ENCODE data around the gene PTPN12. TPM values are rescaled to one million over a fixed set of nuclear protein-coding genes. Genes with fewer than 3 reads are reported as not detected.

PTPN12 gene
- total and polyA plus RNA-seq, 2 donors (not counting 1 experiment from before 2014, with no cell fraction given), result 42.3 to 47.8 TPM

DNA sequence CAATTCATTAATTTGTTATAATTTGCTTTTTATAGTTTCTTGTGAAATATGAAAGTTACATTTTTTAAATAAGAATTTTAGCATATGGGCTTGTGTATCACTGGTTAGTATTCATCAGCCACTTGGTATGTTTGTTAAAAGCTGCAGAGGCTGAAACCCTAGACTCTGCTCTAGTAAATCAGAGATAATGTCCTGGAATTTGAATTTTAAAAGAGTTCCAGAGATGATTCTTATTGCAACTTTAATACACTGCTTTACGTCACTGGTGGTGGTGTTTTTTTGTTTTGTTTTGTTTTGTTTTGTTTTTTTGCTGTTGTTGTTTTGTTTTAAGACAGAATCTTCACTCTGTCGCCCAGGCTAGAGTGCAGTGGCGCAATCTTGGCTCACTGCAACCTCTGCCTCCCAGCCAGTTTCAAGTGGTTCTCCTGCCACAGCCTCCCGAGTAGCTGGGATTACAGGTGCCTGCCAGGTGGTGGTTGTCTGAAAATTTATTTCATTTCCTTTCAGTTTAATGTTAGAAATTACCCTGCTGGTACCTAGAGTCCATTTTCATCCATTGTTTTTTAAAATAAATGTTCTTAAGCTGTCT is 43.8 kb downstream of the PTPN12 start:
- Histone ChIP-seq H3K4me1 (ENCODE audit: control insufficient read depth, extremely low read depth, insufficient read depth, low read length) (peaks cover 3% of the 10 kb centered on the region), H2AFZ (ENCODE audit: low read length) (no peak overlapping the region), H3K79me2 (ENCODE audit: control insufficient read depth, insufficient read depth, low read length) (peaks cover 33% of the 10 kb centered on the region), H3K9me3 (ENCODE audit: control insufficient read depth, insufficient read depth, low read depth, low read length) (no peaks in the 10 kb centered on the region), H3K27me3 (ENCODE audit: control insufficient read depth, insufficient read depth, low read length) (no peaks in the 10 kb centered on the region), H4K20me1 (ENCODE audit: control insufficient read depth, extremely low read depth, insufficient read depth, low read length) (no peaks in the 10 kb centered on the region), H3K4me2 (ENCODE audit: extremely low read depth, insufficient read depth, low read length) (no peak overlapping the region), H3K36me3 (ENCODE audit: control insufficient read depth, insufficient read depth, low read length) (peaks cover 2% of the 10 kb centered on the region), H3K4me3 (replicated peaks in 1 of 4; ENCODE audit: control extremely low read depth in 1 of 4, insufficient read depth in 1 of 4, low read depth in 3 of 4, low read length in 4 of 4) (no peak overlapping the region), H3K27ac (ENCODE audit: insufficient read depth, low read length) (no peak overlapping the region), H3K9ac (ENCODE audit: insufficient read depth, low read length) (no peak overlapping the region)
- TF ChIP-seq CTCF (conservative IDR thresholded peaks at IDR 0.05 in 1 of 2, IDR thresholded peaks at IDR 0.05 in 1 of 2; ENCODE audit: low read depth in 1 of 2, low read length in 2 of 2), result no peak
- TF ChIP-seq EZH2 (IDR thresholded peaks at IDR 0.05; ENCODE audit: low read length, missing control alignments), result no peak
- DNase-seq (ENCODE audit: low read depth in 2 of 2), result peak; percentile 26 to 31

DNA sequence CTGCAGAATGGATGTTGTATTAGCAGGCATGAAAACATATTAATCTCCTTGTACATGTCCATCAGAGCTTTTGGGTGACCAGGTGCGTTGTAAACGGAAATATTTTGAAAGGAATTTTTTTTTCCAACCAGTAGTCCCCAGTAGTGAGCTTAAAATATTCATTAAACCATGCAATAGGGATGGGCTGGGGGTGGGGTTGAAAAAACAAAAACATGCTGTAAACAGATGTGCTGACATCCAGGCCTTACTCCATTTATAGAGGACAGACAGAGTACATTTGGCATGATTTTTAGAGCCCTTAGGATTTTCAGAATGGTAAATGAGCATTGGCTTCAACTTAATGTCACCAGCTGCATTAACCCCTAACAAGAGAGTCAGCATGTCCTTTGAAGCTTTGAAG is 50.2 kb downstream of the PTPN12 start:
- Histone ChIP-seq H4K20me1 (ENCODE audit: control insufficient read depth, extremely low read depth, insufficient read depth, low read length) (no peaks in the 10 kb centered on the region), H3K79me2 (ENCODE audit: control insufficient read depth, insufficient read depth, low read length) (peaks cover 3% of the 10 kb centered on the region), H3K9ac (ENCODE audit: insufficient read depth, low read length) (no peak overlapping the region), H3K27me3 (ENCODE audit: control insufficient read depth, insufficient read depth, low read length) (no peaks in the 10 kb centered on the region), H3K9me3 (ENCODE audit: control insufficient read depth, insufficient read depth, low read depth, low read length) (no peaks in the 10 kb centered on the region), H3K4me1 (ENCODE audit: control insufficient read depth, extremely low read depth, insufficient read depth, low read length) (no peaks in the 10 kb centered on the region), H3K4me3 (replicated peaks in 1 of 4; ENCODE audit: control extremely low read depth in 1 of 4, insufficient read depth in 1 of 4, low read depth in 3 of 4, low read length in 4 of 4) (no peak overlapping the region), H3K4me2 (ENCODE audit: extremely low read depth, insufficient read depth, low read length) (no peak overlapping the region), H3K27ac (ENCODE audit: insufficient read depth, low read length) (no peak overlapping the region), H2AFZ (ENCODE audit: low read length) (no peak overlapping the region), H3K36me3 (ENCODE audit: control insufficient read depth, insufficient read depth, low read length) (peaks cover 5% of the 10 kb centered on the region)
- TF ChIP-seq CTCF (conservative IDR thresholded peaks at IDR 0.05 in 1 of 2, IDR thresholded peaks at IDR 0.05 in 1 of 2; ENCODE audit: low read depth in 1 of 2, low read length in 2 of 2), result no peak
- TF ChIP-seq EZH2 (IDR thresholded peaks at IDR 0.05; ENCODE audit: low read length, missing control alignments), result no peak
- DNase-seq (ENCODE audit: low read depth in 2 of 2), result no peak

- H3K9me3 ChIP-seq (ENCODE audit: control insufficient read depth, insufficient read depth, low read depth, low read length), result no peaks in the 10 kb centered on the region
- H4K20me1 ChIP-seq (ENCODE audit: control insufficient read depth, extremely low read depth, insufficient read depth, low read length), result no peaks in the 10 kb centered on the region
- no peak overlapping the region for H2AFZ ChIP-seq (ENCODE audit: low read length)
- H3K27me3 ChIP-seq (ENCODE audit: control insufficient read depth, insufficient read depth, low read length), result no peaks in the 10 kb centered on the region
- H3K27ac ChIP-seq (ENCODE audit: insufficient read depth, low read length), result no peak overlapping the region
- H3K4me1 ChIP-seq (ENCODE audit: control insufficient read depth, extremely low read depth, insufficient read depth, low read length), result no peaks in the 10 kb centered on the region
- no peak overlapping the region for H3K9ac ChIP-seq (ENCODE audit: insufficient read depth, low read length)
- TF ChIP-seq EZH2 (IDR thresholded peaks at IDR 0.05; ENCODE audit: low read length, missing control alignments), result no peak
- TF ChIP-seq CTCF (conservative IDR thresholded peaks at IDR 0.05 in 1 of 2, IDR thresholded peaks at IDR 0.05 in 1 of 2; ENCODE audit: low read depth in 1 of 2, low read length in 2 of 2), result no peak
- H3K36me3 ChIP-seq (ENCODE audit: control insufficient read depth, insufficient read depth, low read length), result peaks cover 5% of the 10 kb centered on the region
- H3K4me2 ChIP-seq (ENCODE audit: extremely low read depth, insufficient read depth, low read length), result no peak overlapping the region
- no peak for DNase-seq (ENCODE audit: low read depth in 2 of 2)
- no peak overlapping the region for H3K4me3 ChIP-seq (replicated peaks in 1 of 4; ENCODE audit: control extremely low read depth in 1 of 4, insufficient read depth in 1 of 4, low read depth in 3 of 4, low read length in 4 of 4)
- H3K79me2 ChIP-seq (ENCODE audit: control insufficient read depth, insufficient read depth, low read length), result peaks cover 2% of the 10 kb centered on the region
These were observed 63.9 kb downstream of the PTPN12 start for GRCh38 chr7:77600952-77601351.
